ENCODE measurements around the gene SNX9.

DNA sequence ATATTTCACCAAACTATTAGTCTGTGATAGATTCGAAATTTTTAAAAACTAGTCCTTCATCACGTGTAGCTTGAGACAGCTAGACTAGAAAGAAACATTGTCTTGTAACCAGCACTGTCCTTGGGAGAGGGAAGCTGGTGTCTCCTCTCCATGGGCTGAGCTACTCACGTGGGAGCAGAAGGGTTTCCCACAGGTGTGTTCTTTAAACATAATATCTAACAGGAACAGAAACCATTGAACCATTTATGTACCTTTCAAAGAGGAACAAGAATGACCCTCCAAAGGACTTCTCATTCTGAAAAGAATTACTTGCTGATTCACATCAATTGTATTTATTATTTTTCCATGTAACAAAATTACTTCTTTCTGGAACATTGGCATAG is 86.2 kb downstream of the SNX9 start:
- TF ChIP-seq, protein P1, sequence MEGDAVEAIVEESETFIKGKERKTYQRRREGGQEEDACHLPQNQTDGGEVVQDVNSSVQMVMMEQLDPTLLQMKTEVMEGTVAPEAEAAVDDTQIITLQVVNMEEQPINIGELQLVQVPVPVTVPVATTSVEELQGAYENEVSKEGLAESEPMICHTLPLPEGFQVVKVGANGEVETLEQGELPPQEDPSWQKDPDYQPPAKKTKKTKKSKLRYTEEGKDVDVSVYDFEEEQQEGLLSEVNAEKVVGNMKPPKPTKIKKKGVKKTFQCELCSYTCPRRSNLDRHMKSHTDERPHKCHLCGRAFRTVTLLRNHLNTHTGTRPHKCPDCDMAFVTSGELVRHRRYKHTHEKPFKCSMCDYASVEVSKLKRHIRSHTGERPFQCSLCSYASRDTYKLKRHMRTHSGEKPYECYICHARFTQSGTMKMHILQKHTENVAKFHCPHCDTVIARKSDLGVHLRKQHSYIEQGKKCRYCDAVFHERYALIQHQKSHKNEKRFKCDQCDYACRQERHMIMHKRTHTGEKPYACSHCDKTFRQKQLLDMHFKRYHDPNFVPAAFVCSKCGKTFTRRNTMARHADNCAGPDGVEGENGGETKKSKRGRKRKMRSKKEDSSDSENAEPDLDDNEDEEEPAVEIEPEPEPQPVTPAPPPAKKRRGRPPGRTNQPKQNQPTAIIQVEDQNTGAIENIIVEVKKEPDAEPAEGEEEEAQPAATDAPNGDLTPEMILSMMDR (conservative IDR thresholded peaks at IDR 0.05) = no peak
- no peak for TF ChIP-seq ZFX (IDR thresholded peaks at IDR 0.05)
